Natural killer cell treated with Interleukin-12 subunit alpha and Interleukin-12 subunit beta and Interleukin-15 and Interleukin-18, amount 100 ng/mL, for 72 hours (primary cell): ENCODE results near the gene RAF1. TPM values are rescaled to one million over a fixed set of nuclear protein-coding genes. Genes with fewer than 3 reads are reported as not detected.
A peak's percentile ranks its signal among the peaks of the same experiment; 100 is the strongest.
"Not testable (repeated sequence)": the region's sequence is repeated elsewhere in the genome, so short reads cannot be mapped to it uniquely, and the experiment has no call there.

ENCODE experiments used
- ATAC-seq, 2 donors: fragments of 150-1000 bp; cut with Tn5 transposase in 1 of 2; sonication (Bioruptor Pico), chemical (Tn5 transposase) in 1 of 2; 2 replicates each; pipeline ENCODE4 v1.10.0; 2021
- DNase-seq: peaks from one replicate; pipeline ENCODE4 v3.0.0; 2022; ENCODE audit warnings: low spot score
- H3K27ac Mint-ChIP-seq, 2 donors: 1 replicate in 1 of 2; 2 replicates in 1 of 2; pipeline ENCODE4 v1.8.0; 2022; ENCODE audit warnings: mixed read lengths in 2 of 2, mild to moderate bottlenecking in 1 of 2, moderate library complexity in 1 of 2
- H3K27me3 Mint-ChIP-seq, 2 donors: 1 replicate in 1 of 2; 2 replicates in 1 of 2; pipeline ENCODE4 v1.8.0; 2022; ENCODE audit warnings: mixed read lengths in 2 of 2
- H3K36me3 Mint-ChIP-seq: one replicate; pipeline ENCODE4 v1.8.0; 2022; ENCODE audit warnings: mixed read lengths
- H3K4me1 Mint-ChIP-seq, 2 donors: 1 replicate in 1 of 2; 2 replicates in 1 of 2; pipeline ENCODE4 v1.8.0; 2022; ENCODE audit warnings: low read depth in 2 of 2, mixed read lengths in 2 of 2, mild to moderate bottlenecking in 1 of 2
- H3K4me3 Mint-ChIP-seq: one replicate; pipeline ENCODE4 v1.8.0; 2022; ENCODE audit warnings: mixed read lengths
- H3K9me3 Mint-ChIP-seq: 2 replicates; pipeline ENCODE4 v1.8.0; 2022; ENCODE audit warnings: mixed read lengths
- total RNA-seq, 2 donors: library from RNA; stranded (reverse); gene quantifications; one replicate each; pipeline ENCODE4 v1.2.3, GENCODE V29; 2022

The RAF1 gene
- total RNA-seq, 2 donors from 2014 or later: 122 to 155 TPM

DNA sequence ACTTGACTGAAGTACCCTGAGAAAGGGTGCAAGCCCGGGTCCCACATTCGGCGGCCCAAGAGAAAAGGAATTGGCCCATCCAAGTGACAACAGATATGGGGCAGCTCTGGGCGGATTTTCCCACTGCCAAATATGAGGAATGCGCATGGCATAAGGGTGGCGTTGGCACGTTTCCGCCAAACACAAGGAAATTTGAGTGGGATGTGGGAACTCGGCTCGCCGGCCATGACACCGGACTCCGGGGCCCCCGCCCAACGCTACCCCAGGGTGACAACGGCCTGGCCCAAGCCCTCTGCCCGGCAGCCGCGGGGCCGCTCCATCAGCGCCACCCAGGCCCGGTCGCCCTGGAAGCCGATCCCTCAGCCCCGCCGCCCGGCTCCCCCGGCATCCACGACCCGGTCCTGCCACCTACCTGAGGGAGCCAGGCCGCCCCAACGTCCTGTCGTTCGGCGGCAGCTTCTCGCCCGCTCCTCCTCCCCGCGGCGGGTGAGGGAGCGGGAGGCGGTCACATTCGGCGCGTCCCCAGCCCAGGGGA lies 449 bp downstream of the RAF1 start:
- no peak for DNase-seq
- Mint-ChIP-seq H3K4me1 (peaks cover 28 to 31% of the 10 kb centered on the region in 2 donors), H3K27me3 (no peaks in the 10 kb centered on the region)

DNA sequence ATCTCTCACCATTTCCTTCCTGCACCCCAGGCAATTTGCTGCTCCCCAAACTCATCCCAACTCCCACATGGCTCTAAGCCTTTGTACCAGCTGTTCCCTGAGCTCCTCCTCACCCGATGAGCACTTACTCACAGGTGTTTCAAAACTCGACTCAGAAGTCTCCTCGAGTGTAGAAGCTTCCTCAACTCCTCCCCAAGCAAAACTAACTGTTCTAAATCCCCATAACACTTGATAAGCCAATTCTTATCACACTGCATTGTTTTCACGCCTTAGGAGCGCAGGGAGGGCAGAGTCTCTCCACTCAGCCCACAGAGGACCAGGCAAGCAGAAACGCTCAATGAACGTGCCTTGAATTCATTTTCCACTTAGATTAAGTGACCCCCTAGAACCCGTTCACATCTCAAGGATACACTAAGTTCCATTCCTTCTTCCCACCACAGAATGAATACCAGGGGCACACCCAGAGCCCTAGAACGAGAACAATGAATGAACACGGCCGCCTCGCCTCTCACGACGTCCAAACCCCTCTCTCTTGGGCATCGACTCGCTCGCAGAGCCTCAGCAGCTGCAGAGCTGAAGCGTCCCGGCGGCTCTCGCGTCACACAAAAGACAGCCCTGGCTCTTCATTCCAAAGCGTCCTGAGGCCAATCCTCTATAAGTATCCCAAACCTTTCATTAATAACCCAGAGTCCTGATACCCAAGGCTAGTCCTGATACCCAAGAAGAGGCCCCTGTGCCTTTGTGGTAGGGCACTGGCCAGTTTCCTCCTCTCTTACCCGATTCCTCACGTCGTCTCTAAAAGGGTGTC lies 1.1 kb downstream of the RAF1 start:
- DNase-seq: no peak
- H3K4me1 Mint-ChIP-seq: peaks cover 31 to 35% of the 10 kb centered on the region in 2 donors
- ATAC-seq: no peak
- peak overlapping the region; percentile 75 to 79 for H3K27ac Mint-ChIP-seq
- H3K36me3 Mint-ChIP-seq: no peaks in the 10 kb centered on the region
- H3K27me3 Mint-ChIP-seq: no peaks in the 10 kb centered on the region
- peak overlapping the region; percentile 94 for H3K4me3 Mint-ChIP-seq
- no peaks in the 10 kb centered on the region for H3K9me3 Mint-ChIP-seq

More for the DNA sequence above, 449 bp downstream of the RAF1 start:
- H3K4me3 Mint-ChIP-seq: peak overlapping the region; percentile 94
- peak; percentile 76 to 78 for ATAC-seq
- H3K27ac Mint-ChIP-seq: peak overlapping the region; percentile 75 to 79
- no peaks in the 10 kb centered on the region for H3K36me3 Mint-ChIP-seq
- no peaks in the 10 kb centered on the region for H3K9me3 Mint-ChIP-seq

DNA sequence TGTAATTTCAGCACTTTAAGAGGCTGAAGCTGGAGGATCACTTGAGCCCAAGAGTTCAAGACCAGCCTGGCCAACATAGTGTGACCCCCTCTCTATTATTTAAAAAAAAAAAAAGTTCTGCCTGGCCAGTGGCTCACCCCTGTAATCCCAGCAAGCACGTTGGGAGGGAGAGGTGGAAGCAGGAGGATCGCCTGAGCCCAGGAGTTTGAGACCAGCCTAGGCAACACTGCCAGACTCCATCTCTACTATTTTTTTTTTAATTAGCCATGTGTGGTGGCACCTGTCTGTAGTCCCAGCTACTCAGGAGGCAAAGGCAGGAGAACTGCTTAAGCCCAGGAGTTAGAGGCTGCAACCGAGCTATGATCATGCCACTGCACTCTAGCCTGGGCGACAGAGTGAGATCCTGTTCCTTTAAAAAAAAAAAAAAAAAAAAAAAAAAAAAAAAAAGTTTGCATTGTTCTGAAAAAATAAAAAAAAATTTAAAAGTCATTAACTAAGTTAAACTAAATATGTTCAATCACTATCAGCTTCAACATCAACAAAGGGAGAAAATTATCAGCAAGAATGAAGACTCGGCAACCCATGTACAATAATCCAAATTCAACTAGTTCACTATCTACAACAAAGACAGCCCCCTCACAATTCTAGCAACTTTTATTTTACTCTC lies 1.9 kb downstream of the RAF1 start:
- no peaks in the 10 kb centered on the region for H3K27me3 Mint-ChIP-seq

DNA sequence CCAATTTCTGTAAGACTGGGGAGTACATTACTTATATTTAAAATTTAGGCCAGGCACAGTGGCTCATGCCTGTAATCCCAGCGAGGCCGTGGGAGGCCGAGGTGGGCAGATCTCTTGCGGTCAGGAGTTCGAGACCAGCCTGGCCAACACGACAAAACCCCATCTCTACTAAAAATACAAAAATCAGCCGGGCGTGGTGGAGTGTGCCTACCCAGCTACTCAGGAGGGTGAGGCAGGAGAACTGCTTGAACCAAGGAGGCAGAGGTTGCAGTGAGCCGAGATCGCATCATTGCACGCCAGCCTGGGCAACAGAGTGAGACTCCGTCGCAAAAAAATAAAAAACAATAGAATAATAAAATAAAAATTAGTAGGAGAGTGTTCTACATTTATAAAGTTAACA lies 2.5 kb downstream of the RAF1 start:
- not testable (repeated sequence) for ATAC-seq, H3K4me3 Mint-ChIP-seq, H3K9me3 Mint-ChIP-seq, DNase-seq, H3K27me3 Mint-ChIP-seq, H3K36me3 Mint-ChIP-seq
- H3K4me1 Mint-ChIP-seq: peaks cover 42% of the 10 kb centered on the region in 2 donors
- H3K27ac Mint-ChIP-seq: peak overlapping the region in 1 of 2 donors; percentile 21

More for the DNA sequence above, 1.9 kb downstream of the RAF1 start:
- Mint-ChIP-seq H3K4me1 (peaks cover 35 to 37% of the 10 kb centered on the region in 2 donors), H3K27ac (peak overlapping the region; percentile 75 to 79), H3K4me3 (peak overlapping the region; percentile 94), H3K36me3 (no peaks in the 10 kb centered on the region), H3K9me3 (no peaks in the 10 kb centered on the region)
- DNase-seq (no peak), ATAC-seq (no peak)

DNA sequence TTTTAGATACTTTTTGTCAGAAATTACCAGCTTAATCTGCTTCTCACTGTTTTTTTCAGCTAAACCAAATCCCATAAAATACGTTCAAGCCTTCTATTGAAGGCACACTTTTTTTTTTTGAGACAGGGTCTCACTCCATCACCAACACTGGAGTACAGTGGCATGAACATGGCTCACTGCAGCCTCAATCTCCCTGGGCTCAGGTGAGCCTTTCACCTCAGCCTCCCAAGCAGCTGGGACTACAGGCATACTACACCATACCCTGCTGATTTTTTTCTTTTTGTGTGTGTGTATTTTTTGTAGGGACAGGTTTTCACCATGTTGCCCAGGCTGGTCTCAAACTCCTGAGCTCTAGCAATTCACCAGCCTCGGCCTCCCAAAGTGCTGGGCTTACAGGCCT lies 3.7 kb downstream of the RAF1 start:
- H3K27me3 Mint-ChIP-seq: no peaks in the 10 kb centered on the region
- ATAC-seq (no peak), DNase-seq (no peak)
- H3K4me1 Mint-ChIP-seq: peaks cover 51 to 52% of the 10 kb centered on the region in 2 donors
- no peak overlapping the region for H3K4me3 Mint-ChIP-seq
- no peaks in the 10 kb centered on the region for H3K36me3 Mint-ChIP-seq
- H3K9me3 Mint-ChIP-seq: no peaks in the 10 kb centered on the region
- no peak overlapping the region for H3K27ac Mint-ChIP-seq

DNA sequence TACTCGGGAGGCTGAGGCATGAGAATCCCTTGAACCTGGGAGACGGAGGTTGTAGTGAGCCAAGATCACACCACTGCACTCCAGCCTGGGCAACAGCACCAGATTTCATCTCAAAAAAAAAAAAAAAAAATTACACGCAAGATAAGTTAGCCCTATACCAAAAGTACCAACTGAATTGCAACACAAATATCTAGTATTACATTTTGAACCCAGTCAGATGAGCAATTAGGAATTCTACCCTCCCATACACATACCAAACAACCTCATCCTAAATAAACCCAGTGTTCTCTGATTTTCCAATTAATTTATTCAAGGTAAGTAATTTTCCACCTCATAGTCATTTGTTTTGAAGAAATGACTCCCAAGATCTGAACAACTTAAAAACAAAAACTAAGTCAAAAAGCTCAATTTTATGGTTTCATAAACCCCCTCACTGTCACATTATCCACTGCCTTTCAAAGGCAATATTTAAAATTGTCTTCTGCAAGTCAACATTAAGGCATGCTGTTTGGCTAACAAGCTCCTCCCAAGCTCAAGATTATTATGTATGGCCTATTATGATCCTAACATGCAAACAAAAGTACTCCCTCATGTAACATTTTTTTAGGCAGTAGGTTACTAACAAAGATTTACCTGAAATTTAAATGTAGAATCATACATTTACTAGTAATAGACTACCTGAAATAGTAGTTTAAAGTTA lies 4.5 kb downstream of the RAF1 start:
- Mint-ChIP-seq H3K4me3 (peak overlapping the region; percentile 38), H3K36me3 (no peaks in the 10 kb centered on the region), H3K27me3 (no peaks in the 10 kb centered on the region), H3K9me3 (no peaks in the 10 kb centered on the region), H3K4me1 (peaks cover 51 to 52% of the 10 kb centered on the region in 2 donors), H3K27ac (peak overlapping the region; percentile 7 to 47)
- DNase-seq (no peak), ATAC-seq (no peak)

DNA sequence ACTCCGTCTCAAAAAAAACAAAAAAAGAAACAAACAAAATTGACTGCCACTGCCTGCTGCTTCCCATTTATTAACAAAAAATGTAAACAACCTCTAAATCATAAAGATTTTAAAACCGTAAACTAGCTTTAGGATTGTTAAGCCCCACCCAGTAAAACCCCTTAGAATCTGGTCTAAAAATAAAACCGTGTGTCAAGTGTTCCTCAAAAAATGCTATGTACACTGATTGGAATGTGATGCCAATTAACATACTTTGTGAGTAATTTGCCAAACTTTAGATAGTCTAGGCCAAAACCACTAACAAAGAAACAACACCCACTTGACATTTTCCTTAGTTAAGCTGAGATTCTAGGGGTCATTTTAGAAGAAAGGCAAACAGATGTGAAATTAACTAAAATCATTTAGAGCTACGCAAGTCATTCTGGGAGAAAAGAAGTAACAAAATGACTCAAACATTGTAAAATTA lies 5.3 kb downstream of the RAF1 start:
- Mint-ChIP-seq H3K4me1 (peaks cover 51 to 52% of the 10 kb centered on the region in 2 donors), H3K27me3 (no peaks in the 10 kb centered on the region), H3K4me3 (peak overlapping the region; percentile 63), H3K9me3 (no peaks in the 10 kb centered on the region), H3K27ac (peak overlapping the region; percentile 7 to 51), H3K36me3 (no peaks in the 10 kb centered on the region)
- DNase-seq: no peak
- no peak for ATAC-seq

DNA sequence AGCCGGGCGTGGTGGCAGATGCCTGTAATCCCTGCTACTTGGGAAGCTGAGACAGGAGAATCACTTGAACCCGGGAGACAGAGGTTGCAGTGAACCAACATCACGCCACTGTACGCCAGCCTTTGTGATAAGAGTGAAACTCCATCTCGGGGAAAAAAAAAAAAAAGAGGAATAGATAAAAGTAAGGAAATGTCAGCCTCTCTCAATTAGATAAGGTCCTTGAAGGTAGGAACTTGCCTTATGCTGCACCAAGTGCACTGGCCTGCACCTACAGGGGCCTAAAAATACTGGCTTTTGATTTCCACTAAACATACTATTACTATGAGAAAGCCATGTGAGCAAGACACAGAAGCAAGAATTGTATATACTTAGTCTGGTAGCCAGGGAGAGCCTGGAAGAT lies 7.1 kb downstream of the RAF1 start:
- Mint-ChIP-seq H3K4me1 (peaks cover 43 to 47% of the 10 kb centered on the region in 2 donors), H3K4me3 (no peak overlapping the region), H3K9me3 (no peaks in the 10 kb centered on the region), H3K27ac (no peak overlapping the region), H3K27me3 (no peaks in the 10 kb centered on the region), H3K36me3 (no peaks in the 10 kb centered on the region)
- DNase-seq: no peak
- no peak for ATAC-seq

DNA sequence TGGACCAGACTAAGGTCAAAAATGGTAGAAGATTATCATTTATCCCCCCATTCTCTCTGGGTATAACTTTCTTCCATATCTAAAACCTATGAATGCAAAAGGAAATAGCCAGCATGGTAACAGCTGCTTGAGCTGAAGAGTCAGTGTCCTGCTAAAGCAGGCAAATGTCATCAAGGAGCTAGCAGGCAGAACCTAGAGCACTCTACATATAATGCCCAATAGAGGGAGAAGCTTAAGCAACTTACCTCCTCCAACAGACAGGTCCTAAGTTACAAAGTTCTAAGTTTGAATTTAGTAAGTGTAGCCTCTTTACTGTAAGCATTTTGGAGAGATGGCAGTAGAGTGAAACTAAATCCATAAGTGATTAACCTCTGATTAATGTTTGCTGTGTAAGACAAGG lies 7.7 kb downstream of the RAF1 start:
- Mint-ChIP-seq H3K4me1 (peaks cover 46 to 47% of the 10 kb centered on the region in 2 donors), H3K27ac (no peak overlapping the region), H3K27me3 (no peaks in the 10 kb centered on the region), H3K9me3 (no peaks in the 10 kb centered on the region), H3K36me3 (no peaks in the 10 kb centered on the region), H3K4me3 (no peak overlapping the region)
- ATAC-seq (no peak), DNase-seq (no peak)

DNA sequence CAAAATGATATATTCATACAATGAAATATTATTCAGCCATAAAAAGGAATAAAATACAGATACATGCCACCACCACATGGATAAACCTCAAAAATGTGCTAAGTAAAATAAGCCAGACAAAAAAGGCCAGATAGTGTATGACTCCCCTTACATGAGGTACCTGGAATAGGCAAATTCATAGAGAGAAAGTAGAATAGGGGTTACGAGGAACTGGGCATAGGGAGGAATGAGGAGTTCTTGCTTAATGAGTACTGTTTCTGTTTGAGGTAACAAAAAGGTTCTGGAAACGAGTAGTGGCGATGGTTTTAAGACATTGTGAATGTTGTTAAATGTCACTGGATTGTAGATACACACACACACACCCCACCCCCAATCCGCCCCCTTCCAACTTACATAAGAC lies 8.2 kb downstream of the RAF1 start:
- no peaks in the 10 kb centered on the region for H3K36me3 Mint-ChIP-seq
- DNase-seq (no peak), ATAC-seq (no peak)
- no peak overlapping the region for H3K4me3 Mint-ChIP-seq
- no peak overlapping the region for H3K27ac Mint-ChIP-seq
- peaks cover 48 to 51% of the 10 kb centered on the region in 2 donors for H3K4me1 Mint-ChIP-seq
- no peaks in the 10 kb centered on the region for H3K27me3 Mint-ChIP-seq
- H3K9me3 Mint-ChIP-seq: no peaks in the 10 kb centered on the region

DNA sequence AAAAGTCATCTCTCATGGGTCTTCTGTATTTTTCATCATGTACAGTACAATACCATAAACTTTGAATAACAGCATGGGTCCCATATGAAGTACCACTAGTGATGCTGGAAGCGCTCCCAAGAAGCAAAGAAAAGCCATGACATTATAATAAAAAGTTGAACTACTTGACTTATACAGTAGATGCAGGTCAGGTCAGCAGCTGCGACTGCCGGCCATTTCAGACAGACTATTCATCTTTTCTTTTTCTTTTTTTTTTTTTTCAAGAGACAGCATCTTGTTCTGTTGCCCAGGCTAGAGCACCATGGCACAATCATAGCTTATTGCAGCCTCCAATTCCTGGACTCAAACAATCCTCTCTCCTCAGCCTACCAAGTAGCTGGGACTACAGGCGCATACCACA lies 10.2 kb downstream of the RAF1 start:
- H3K27ac Mint-ChIP-seq: peak overlapping the region in 1 of 2 donors; percentile 41
- no peaks in the 10 kb centered on the region for H3K9me3 Mint-ChIP-seq
- no peaks in the 10 kb centered on the region for H3K36me3 Mint-ChIP-seq
- H3K4me3 Mint-ChIP-seq: no peak overlapping the region
- H3K4me1 Mint-ChIP-seq: peaks cover 40 to 41% of the 10 kb centered on the region in 2 donors
- ATAC-seq (no peak), DNase-seq (no peak)
- no peaks in the 10 kb centered on the region for H3K27me3 Mint-ChIP-seq

DNA sequence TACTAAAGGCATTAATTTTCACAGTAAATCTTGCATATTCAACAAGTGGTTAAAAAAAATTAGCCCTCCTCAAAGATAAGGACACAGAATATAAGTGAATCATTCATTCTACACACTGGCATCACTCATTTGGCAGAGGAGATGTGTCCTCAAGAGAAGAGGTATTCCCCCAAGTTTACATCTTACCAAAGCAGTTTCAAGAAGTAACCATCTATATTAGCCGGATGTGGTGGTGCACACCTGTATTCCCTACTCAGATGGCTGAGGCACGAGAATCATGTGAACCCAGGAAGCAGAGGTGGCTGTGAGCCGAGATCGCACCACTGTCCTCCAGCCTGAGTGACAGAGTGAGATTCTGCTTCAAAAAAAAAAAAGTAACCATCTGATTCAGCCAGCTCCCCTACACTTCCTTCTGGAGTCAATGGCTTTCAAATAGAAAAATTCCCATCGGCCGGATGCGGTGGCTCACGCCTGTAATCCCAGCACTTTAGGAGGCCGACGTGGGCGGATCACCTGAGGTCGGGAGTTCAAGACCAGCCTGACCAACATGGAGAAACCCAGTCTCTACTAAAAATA lies 15.4 kb downstream of the RAF1 start:
- H3K36me3 Mint-ChIP-seq: no peaks in the 10 kb centered on the region
- H3K27me3 Mint-ChIP-seq: no peaks in the 10 kb centered on the region
- H3K4me1 Mint-ChIP-seq: peaks cover 27 to 41% of the 10 kb centered on the region in 2 donors
- DNase-seq (no peak), ATAC-seq (peak in 1 of 2 donors; percentile 37)
- no peaks in the 10 kb centered on the region for H3K9me3 Mint-ChIP-seq
- peak overlapping the region; percentile 60 for H3K4me3 Mint-ChIP-seq
- peak overlapping the region; percentile 79 to 87 for H3K27ac Mint-ChIP-seq

DNA sequence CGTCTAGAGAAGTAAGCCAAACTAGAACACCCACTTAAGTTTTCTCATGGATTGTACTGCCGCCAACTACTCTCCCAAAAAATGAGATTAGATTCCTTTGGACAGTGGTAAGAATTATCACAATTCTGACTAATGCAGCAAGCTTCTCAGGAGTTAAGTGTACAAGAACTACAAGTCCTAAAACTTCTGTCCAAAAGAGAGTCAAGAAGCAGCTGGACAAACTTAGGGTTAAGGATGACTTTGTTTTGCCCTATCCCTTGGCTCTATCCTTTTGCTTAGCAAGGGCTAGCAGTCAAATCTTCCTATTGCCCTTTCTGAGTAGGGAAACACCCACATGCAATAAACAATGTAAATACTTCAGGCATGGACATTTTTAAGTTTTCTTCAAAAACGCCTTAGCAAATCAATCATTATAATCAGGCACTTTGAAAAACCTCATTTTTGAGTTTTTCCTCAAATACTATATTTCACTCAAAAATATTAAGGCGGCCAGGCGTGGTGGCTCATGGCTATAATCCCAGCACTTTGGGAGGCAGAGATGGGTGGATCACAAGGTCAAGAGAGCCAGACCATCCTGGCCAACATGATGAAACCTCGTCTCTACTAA lies 19.5 kb downstream of the RAF1 start:
- Mint-ChIP-seq H3K36me3 (no peaks in the 10 kb centered on the region), H3K4me1 (peaks cover 27 to 44% of the 10 kb centered on the region in 2 donors), H3K4me3 (no peak overlapping the region), H3K27me3 (no peaks in the 10 kb centered on the region), H3K9me3 (no peaks in the 10 kb centered on the region), H3K27ac (no peak overlapping the region)
- no peak for DNase-seq
- no peak for ATAC-seq
